Coronary artery (tissue), 2 donors: ENCODE measurements around the gene HLA-DPA1.

ENCODE experiments used
- DNase-seq: peaks from one replicate; pipeline ENCODE4 v3.0.0-alpha.2; 2017; ENCODE audit warnings: low spot score
- H3K27ac ChIP-seq, 2 donors: fragments of 200-600 bp; sonication (generic); one replicate each; pipeline ENCODE4 v1.5.1; 2016 to 2019
- H3K4me3 ChIP-seq: fragments of 200-600 bp; sonication (generic); 2 replicates; pipeline ENCODE4 v1.5.1; 2016; ENCODE audit warnings: mild to moderate bottlenecking, moderate library complexity
- TF ChIP-seq, protein P1 (sequence below): fragments of 200-600 bp; sonication (generic); IDR thresholded peaks from one replicate; pipeline ENCODE4 v1.5.1; 2019; ENCODE audit warnings: antibody characterized with exemption

The HLA-DPA1 gene

GRCh38 chr6:33088931-33089620, 15.6 kb upstream of the HLA-DPA1 start:
- H3K27ac ChIP-seq = no peak overlapping the region
- TF ChIP-seq, protein P1, sequence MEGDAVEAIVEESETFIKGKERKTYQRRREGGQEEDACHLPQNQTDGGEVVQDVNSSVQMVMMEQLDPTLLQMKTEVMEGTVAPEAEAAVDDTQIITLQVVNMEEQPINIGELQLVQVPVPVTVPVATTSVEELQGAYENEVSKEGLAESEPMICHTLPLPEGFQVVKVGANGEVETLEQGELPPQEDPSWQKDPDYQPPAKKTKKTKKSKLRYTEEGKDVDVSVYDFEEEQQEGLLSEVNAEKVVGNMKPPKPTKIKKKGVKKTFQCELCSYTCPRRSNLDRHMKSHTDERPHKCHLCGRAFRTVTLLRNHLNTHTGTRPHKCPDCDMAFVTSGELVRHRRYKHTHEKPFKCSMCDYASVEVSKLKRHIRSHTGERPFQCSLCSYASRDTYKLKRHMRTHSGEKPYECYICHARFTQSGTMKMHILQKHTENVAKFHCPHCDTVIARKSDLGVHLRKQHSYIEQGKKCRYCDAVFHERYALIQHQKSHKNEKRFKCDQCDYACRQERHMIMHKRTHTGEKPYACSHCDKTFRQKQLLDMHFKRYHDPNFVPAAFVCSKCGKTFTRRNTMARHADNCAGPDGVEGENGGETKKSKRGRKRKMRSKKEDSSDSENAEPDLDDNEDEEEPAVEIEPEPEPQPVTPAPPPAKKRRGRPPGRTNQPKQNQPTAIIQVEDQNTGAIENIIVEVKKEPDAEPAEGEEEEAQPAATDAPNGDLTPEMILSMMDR = no peak
- DNase-seq = no peak
- no peak overlapping the region for H3K4me3 ChIP-seq

DNA sequence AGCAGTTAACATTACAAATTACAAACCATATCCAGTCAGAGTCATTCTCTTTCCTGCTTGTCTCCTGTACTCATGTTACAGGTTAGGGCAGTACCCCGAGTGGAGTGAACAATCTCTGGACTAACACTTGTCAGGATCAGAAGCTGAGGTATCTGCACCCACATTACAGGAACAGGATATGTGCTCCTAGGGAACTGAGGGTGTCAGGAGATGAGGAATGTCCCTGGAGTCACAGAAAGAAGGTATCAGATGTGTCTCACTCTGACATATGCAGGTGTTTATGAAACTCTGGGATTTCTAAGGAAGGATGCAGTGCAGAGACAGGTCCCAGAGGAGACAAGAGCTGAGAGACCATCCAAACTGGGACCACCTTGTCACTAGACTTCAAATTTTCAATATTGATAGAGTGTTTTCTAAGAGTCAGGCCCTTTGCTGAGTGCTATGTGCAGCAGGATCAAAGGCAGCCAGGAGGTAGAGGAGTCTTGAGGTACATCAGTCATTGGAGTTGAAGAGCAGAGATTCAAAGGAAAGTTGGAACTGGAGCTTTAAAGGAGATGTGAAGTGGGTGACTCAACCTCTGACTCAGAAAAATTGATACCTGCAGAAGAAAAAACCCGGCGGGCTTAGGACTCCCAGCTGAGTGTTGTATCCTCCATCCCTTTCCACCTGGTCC, 14.9 kb upstream of the HLA-DPA1 start:
- no peak overlapping the region for H3K27ac ChIP-seq
- no peak overlapping the region for H3K4me3 ChIP-seq
- DNase-seq = no peak
- TF ChIP-seq, protein P1 = no peak

DNA sequence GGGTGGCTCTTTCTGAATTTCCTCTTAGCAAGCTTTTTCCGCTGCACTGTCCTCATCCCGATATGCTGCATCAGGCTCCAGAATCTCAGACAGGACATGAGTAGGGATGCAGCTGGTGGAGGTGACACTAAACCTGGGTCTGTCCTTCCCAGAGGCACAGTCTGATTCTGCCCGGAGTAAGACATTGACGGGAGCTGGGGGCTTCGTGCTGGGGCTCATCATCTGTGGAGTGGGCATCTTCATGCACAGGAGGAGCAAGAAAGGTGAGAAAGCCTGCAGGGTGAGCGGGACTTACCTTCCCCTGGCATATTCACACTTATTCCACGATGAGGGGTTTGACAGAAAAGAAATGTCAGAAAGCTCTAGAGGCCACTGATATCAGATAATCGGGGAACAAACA, 12.2 kb upstream of the HLA-DPA1 start:
- DNase-seq = no peak
- H3K4me3 ChIP-seq = no peak overlapping the region
- H3K27ac ChIP-seq = no peak overlapping the region
- TF ChIP-seq, protein P1 = no peak

DNA sequence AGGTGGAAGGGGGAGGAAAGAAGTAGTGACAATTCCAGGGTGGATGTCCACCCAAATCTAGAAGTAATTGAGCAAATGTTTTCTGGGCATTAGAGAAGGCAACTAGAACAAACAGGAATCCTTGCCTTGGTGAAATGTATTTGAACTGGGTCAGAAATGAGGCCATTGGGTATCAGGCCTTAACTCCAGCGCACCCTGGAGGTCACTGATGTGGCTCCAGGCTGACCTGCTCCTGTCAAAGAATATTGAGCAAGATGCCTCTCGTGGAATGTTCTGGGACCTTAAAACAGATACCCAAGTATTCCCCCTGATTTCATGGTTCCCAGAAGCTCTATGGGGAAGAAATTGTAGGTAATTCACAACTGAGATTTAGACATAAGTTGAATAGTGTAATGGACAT, 9.3 kb upstream of the HLA-DPA1 start:
- no peak for DNase-seq
- peak overlapping the region in 1 of 2 donors; percentile 12 for H3K27ac ChIP-seq
- no peak overlapping the region for H3K4me3 ChIP-seq
- TF ChIP-seq, protein P1 = peak; percentile 56

DNA sequence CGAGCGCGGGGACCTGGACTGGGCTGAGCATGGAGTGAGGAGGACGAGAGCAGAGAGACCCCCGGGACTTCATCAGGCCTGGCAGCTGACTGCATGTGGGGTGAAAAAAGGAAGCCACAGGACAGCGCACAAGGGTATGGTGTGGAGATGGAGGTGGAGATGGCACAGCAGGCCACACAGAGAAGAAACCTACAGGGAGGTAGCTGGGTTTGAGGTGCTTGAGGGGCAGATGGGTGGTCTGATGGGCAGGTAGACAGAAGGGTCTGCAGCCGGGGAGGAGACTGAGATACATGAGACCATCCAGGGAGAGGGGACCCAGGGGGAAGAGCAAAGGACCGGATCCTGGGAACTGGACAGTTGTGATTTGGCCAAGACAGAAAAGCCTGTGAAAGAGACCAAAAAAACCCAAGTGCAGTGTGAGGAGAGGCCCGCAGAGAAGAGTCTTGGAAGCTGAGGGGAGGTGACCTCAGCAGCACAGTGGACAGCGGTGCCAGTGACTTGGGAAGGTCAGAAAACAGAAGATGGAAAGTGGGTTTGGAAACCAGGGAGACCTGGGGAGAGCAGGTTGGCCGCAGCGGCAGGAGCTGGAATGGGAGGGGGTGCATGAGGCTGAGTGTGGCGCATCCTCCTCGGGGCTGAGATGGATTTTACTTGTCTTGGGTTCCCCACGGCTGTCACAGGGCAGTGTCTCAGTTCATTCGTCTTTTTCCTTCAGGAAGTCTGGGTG, 7.8 kb upstream of the HLA-DPA1 start:
- Histone ChIP-seq H3K27ac (peak overlapping the region; percentile 82 to 87), H3K4me3 (peak overlapping the region; percentile 77)
- DNase-seq = no peak
- TF ChIP-seq, protein P1 = no peak

GRCh38 chr6:33080127-33081089, 7.0 kb upstream of the HLA-DPA1 start:
- Histone ChIP-seq H3K4me3 (peak overlapping the region; percentile 77), H3K27ac (peak overlapping the region; percentile 82 to 87)
- TF ChIP-seq, protein P1 = no peak
- DNase-seq = peak; percentile 84
